ENCODE data around the gene LRRC40. TPM values are rescaled to one million over a fixed set of nuclear protein-coding genes. Genes with fewer than 3 reads are reported as not detected.

LRRC40 gene
- total and polyA plus RNA-seq, 9 of the 15 experiments (the other 6 are each of a cell fraction or from before 2014, with no cell fraction given), result 16.1 to 36.2 (median 30.9) TPM

DNA sequence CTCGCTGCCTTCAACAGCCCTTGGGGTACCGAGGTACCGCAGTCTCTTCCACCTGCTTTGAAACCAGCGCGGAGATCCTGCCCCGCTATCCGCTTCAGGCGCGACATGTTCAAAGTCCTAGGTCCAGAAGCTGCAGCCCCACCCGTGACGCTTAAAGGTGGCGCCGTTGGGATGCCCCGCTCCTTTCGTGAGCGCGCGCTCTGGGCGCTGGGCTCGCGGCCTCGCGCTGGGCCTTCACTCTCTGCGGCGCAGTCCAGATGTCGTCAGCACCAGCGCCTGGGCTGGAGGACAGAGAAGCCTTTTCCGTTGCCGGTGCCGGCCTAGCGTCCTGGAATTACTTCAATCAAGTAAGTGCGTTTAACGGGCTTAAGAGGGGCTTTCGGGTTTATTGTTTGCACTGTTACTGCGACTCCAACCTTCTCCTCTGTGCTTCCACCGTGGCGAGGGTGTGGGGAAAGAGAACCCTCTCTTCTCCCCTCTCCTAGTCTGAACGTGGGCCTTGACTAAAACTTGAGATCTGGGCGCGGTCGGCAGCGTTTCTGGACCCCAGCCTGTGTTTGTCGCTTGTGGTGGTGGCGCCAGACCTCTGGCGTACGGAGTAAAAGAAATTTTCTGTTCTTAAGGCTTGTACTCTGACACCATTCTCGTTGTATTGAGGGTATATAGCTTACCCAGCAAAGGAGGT lies at the start of gene LRRC40 (continued):
- TF ChIP-seq E2F1 (CRISPR knock-in tag; IDR thresholded peaks at IDR 0.05) (peak; percentile 97), HNRNPUL1 (IDR thresholded peaks at IDR 0.05; ENCODE audit: low read length) (no peak), MCM3 (IDR thresholded peaks at IDR 0.05) (no peak), FOS (IDR thresholded peaks at IDR 0.05; ENCODE audit: extremely low read depth, insufficient read length) (no peak), HNRNPLL (IDR thresholded peaks at IDR 0.05; ENCODE audit: low read depth, low read length, poor library complexity, severe bottlenecking) (peak; percentile 87), KLF13 (tag; IDR thresholded peaks at IDR 0.05; ENCODE audit: borderline replicate concordance, low read depth) (peak; percentile 19; the same call in 1 of the 2 replicates), NR2F6 (CRISPR knock-in tag; IDR thresholded peaks at IDR 0.05) (no peak), MAFK (IDR thresholded peaks at IDR 0.05; ENCODE audit: low read length) (peak; percentile 9; the same call in 1 of the 2 replicates), ELF2 (CRISPR knock-in tag; IDR thresholded peaks at IDR 0.05) (peak; percentile 66; the same call in 1 of the 2 replicates), CTBP1 (IDR thresholded peaks at IDR 0.05; ENCODE audit: borderline replicate concordance) (peak; percentile 69; the same call in 1 of the 2 replicates), E2F3 (CRISPR knock-in tag; IDR thresholded peaks at IDR 0.05) (peak; percentile 55; the same call in 1 of the 2 replicates), ATF1 (CRISPR knock-in tag; IDR thresholded peaks at IDR 0.05) (peak; percentile 97), ATF1 (tag; IDR thresholded peaks at IDR 0.05) (peak; percentile 100), SAP30 (IDR thresholded peaks at IDR 0.05; ENCODE audit: borderline replicate concordance, insufficient read depth, low read depth, low read length, poor library complexity, severe bottlenecking) (peak; percentile 21), JUN (IDR thresholded peaks at IDR 0.05; ENCODE audit: borderline replicate concordance, low read depth, low read length) (peak; percentile 69; the same call in 1 of the 2 replicates), JUN (CRISPR knock-in tag; IDR thresholded peaks at IDR 0.05; ENCODE audit: borderline replicate concordance) (peak; percentile 46; the same call in 1 of the 2 replicates), MTA1 (IDR thresholded peaks at IDR 0.05; ENCODE audit: borderline replicate concordance) (peak; percentile 99), TEAD1 (CRISPR knock-in tag; IDR thresholded peaks at IDR 0.05) (peak in 1 of 2 experiments; percentile 91; a peak in 3 of 4 replicates)
- TF ChIP-seq, protein P1, sequence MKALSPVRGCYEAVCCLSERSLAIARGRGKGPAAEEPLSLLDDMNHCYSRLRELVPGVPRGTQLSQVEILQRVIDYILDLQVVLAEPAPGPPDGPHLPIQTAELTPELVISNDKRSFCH (CRISPR knock-in tag; IDR thresholded peaks at IDR 0.05), result no peak
- TF ChIP-seq, protein P1 (tag; IDR thresholded peaks at IDR 0.05), result peak; percentile 83; the same call in 1 of the 2 replicates
- TF ChIP-seq, protein P2, sequence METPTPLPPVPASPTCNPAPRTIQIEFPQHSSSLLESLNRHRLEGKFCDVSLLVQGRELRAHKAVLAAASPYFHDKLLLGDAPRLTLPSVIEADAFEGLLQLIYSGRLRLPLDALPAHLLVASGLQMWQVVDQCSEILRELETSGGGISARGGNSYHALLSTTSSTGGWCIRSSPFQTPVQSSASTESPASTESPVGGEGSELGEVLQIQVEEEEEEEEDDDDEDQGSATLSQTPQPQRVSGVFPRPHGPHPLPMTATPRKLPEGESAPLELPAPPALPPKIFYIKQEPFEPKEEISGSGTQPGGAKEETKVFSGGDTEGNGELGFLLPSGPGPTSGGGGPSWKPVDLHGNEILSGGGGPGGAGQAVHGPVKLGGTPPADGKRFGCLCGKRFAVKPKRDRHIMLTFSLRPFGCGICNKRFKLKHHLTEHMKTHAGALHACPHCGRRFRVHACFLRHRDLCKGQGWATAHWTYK (CRISPR knock-in tag; IDR thresholded peaks at IDR 0.05), result 0 out of 2 replicates have a peak, but pooled peaks have one; percentile 30
- TF ChIP-seq, protein P3, sequence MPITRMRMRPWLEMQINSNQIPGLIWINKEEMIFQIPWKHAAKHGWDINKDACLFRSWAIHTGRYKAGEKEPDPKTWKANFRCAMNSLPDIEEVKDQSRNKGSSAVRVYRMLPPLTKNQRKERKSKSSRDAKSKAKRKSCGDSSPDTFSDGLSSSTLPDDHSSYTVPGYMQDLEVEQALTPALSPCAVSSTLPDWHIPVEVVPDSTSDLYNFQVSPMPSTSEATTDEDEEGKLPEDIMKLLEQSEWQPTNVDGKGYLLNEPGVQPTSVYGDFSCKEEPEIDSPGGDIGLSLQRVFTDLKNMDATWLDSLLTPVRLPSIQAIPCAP (CRISPR knock-in tag; IDR thresholded peaks at IDR 0.05; ENCODE audit: borderline replicate concordance), result no peak
- TF ChIP-seq, protein P4, sequence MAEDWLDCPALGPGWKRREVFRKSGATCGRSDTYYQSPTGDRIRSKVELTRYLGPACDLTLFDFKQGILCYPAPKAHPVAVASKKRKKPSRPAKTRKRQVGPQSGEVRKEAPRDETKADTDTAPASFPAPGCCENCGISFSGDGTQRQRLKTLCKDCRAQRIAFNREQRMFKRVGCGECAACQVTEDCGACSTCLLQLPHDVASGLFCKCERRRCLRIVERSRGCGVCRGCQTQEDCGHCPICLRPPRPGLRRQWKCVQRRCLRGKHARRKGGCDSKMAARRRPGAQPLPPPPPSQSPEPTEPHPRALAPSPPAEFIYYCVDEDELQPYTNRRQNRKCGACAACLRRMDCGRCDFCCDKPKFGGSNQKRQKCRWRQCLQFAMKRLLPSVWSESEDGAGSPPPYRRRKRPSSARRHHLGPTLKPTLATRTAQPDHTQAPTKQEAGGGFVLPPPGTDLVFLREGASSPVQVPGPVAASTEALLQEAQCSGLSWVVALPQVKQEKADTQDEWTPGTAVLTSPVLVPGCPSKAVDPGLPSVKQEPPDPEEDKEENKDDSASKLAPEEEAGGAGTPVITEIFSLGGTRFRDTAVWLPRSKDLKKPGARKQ (CRISPR knock-in tag; IDR thresholded peaks at IDR 0.05), result no peak
